IMR-90 (cell line): ENCODE results near the gene PHF21B. TPM values are rescaled to one million over a fixed set of nuclear protein-coding genes. Genes with fewer than 3 reads are reported as not detected.

Experiments used
- ATAC-seq: fragments of 200-7000 bp; cut with Tn5 transposase; 2 replicates; pipeline ENCODE4 v1.9.1; 2020; ENCODE audit warnings: low read depth, mild to moderate bottlenecking, moderate library complexity
- BruUV-seq: library from RNA; stranded (reverse); fragments of 400-500 nt; replicated peaks from 2 replicates; lab custom pipeline; 2021; lab: Mats Ljungman, UMichigan
- CTCF ChIA-PET: fragments of 300-600 bp; formaldehyde crosslinking; extraction: SDS; loops from one replicate; lab custom pipeline; 2021; ENCODE audit warnings: antibody characterized with exemption; lab: Yijun Ruan, JAX
- POLR2A ChIA-PET: fragments of 300-600 bp; sonication (Branson Sonifier 250); formaldehyde crosslinking; loops from one replicate; lab custom pipeline; 2022; ENCODE audit warnings: antibody characterized with exemption; ENCODE audit not compliant: unreplicated experiment; lab: Charles Lee
- DNase-seq: peaks from one replicate; pipeline ENCODE4 v3.0.0; 2013
- H2AFZ ChIP-seq: replicated peaks from 2 replicates; pipeline ENCODE3; 2013; ENCODE audit warnings: low read length, mild to moderate bottlenecking; ENCODE audit not compliant: poor library complexity
- H2AK5ac ChIP-seq: 2 replicates; pipeline ENCODE4 v1.6.1; 2013; ENCODE audit warnings: low read depth, low read length, inconsistent platforms
- H2AK9ac ChIP-seq: replicated peaks from 2 replicates; pipeline ENCODE3; 2013; ENCODE audit warnings: mild to moderate bottlenecking, low read depth, low read length, moderate library complexity; ENCODE audit not compliant: poor library complexity
- H2BK120ac ChIP-seq: 2 replicates; pipeline ENCODE4 v1.6.1; 2013; ENCODE audit warnings: low read depth, low read length, inconsistent platforms
- H2BK15ac ChIP-seq: 3 replicates; pipeline ENCODE4 v1.6.1; 2013; ENCODE audit warnings: low read depth, low read length, inconsistent platforms
- H2BK20ac ChIP-seq: 2 replicates; pipeline ENCODE4 v1.6.1; 2013; ENCODE audit warnings: low read depth, mild to moderate bottlenecking, inconsistent platforms, low read length, moderate library complexity
- H2BK5ac ChIP-seq: 2 replicates; pipeline ENCODE4 v1.6.1; 2013; ENCODE audit warnings: mild to moderate bottlenecking, low read depth, low read length, inconsistent platforms; ENCODE audit not compliant: poor library complexity, severe bottlenecking
- H3K14ac ChIP-seq: replicated peaks from 2 replicates; pipeline ENCODE4 v1.6.1; 2013; ENCODE audit warnings: low read depth, low read length, inconsistent platforms
- H3K18ac ChIP-seq: 2 replicates; pipeline ENCODE4 v1.6.1; 2013; ENCODE audit warnings: low read depth, low read length, control low read depth
- H3K23ac ChIP-seq: 2 replicates; pipeline ENCODE4 v1.6.1; 2013; ENCODE audit warnings: low read depth, low read length, inconsistent platforms
- H3K27ac ChIP-seq: 2 replicates; pipeline ENCODE4 v1.5.1; 2013; ENCODE audit warnings: mild to moderate bottlenecking, control low read depth, low read length; ENCODE audit not compliant: insufficient read depth
- H3K27me3 ChIP-seq: 2 replicates; pipeline ENCODE4 v1.6.1; 2013; ENCODE audit warnings: low read length; ENCODE audit not compliant: control insufficient read depth, insufficient read depth
- H3K36me3 ChIP-seq: 2 replicates; pipeline ENCODE4 v1.6.1; 2013; ENCODE audit warnings: low read length, mixed read lengths; ENCODE audit not compliant: control insufficient read depth, insufficient read depth
- H3K4ac ChIP-seq: 2 replicates; pipeline ENCODE4 v1.6.1; 2013; ENCODE audit warnings: low read depth, low read length, inconsistent platforms
- H3K4me1 ChIP-seq: 2 replicates; pipeline ENCODE4 v1.6.1; 2013; ENCODE audit warnings: low read length, mixed read lengths; ENCODE audit not compliant: control insufficient read depth, insufficient read depth
- H3K4me2 ChIP-seq: 2 replicates; pipeline ENCODE4 v1.6.1; 2013; ENCODE audit warnings: low read depth, mild to moderate bottlenecking, control low read depth, low read length, moderate library complexity
- H3K4me3 ChIP-seq: 2 replicates; pipeline ENCODE4 v1.5.1; 2013; ENCODE audit warnings: low read depth, mild to moderate bottlenecking, control low read depth, low read length, moderate library complexity; ENCODE audit not compliant: insufficient read depth
- H3K56ac ChIP-seq: 2 replicates; pipeline ENCODE4 v1.6.1; 2013; ENCODE audit warnings: low read length, inconsistent platforms; ENCODE audit not compliant: insufficient read depth; ENCODE audit errors: extremely low read depth
- H3K79me1 ChIP-seq, 2 experiments: 2 replicates each; pipeline ENCODE4 v1.6.1; 2013; ENCODE audit warnings: low read length in 2 of 2, inconsistent platforms in 1 of 2, low read depth in 1 of 2
- H3K9ac ChIP-seq: 2 replicates; pipeline ENCODE4 v1.6.1; 2013; ENCODE audit warnings: low read depth, low read length, control low read depth
- H3K9me1 ChIP-seq: 2 replicates; pipeline ENCODE4 v1.6.1; 2013; ENCODE audit warnings: low read length, inconsistent platforms; ENCODE audit not compliant: insufficient read depth
- H3K9me3 ChIP-seq: 2 replicates; pipeline ENCODE4 v1.6.1; 2013; ENCODE audit warnings: low read length; ENCODE audit not compliant: control insufficient read depth, insufficient read depth
- H4K20me1 ChIP-seq: 2 replicates; pipeline ENCODE4 v1.6.1; 2013; ENCODE audit warnings: low read length, inconsistent platforms; ENCODE audit not compliant: insufficient read depth
- H4K5ac ChIP-seq: 2 replicates; pipeline ENCODE4 v1.6.1; 2013; ENCODE audit warnings: mild to moderate bottlenecking, low read depth, low read length, control low read depth
- H4K8ac ChIP-seq, 2 experiments: 2 replicates each; pipeline ENCODE4 v1.6.1; 2013; ENCODE audit warnings: low read depth in 2 of 2, low read length in 2 of 2, control low read depth in 1 of 2, inconsistent platforms in 1 of 2
- H4K91ac ChIP-seq: 2 replicates; pipeline ENCODE4 v1.6.1; 2013; ENCODE audit warnings: low read depth, low read length, inconsistent platforms; ENCODE audit not compliant: insufficient read depth
- BHLHE40 ChIP-seq: fragments of 150-350 bp; IDR thresholded peaks from 2 replicates; pipeline ENCODE4 v1.6.1; 2016; ENCODE audit warnings: mild to moderate bottlenecking, low read depth, low read length
- CEBPB ChIP-seq: IDR thresholded peaks from 2 replicates; pipeline ENCODE4 v1.6.1; 2012; ENCODE audit warnings: low read depth, low read length, improper control_type of control experiment
- CHD1 ChIP-seq: IDR thresholded peaks from 2 replicates; pipeline ENCODE4 v1.6.1; 2012; ENCODE audit warnings: low read depth, low read length, improper control_type of control experiment
- FOS ChIP-seq: fragments of 150-350 bp; IDR thresholded peaks from 2 replicates; pipeline ENCODE4 v1.6.1; 2016; ENCODE audit warnings: low read depth, low read length
- MAFK ChIP-seq: IDR thresholded peaks from 2 replicates; pipeline ENCODE4 v1.6.1; 2012; ENCODE audit warnings: low read depth, low read length, improper control_type of control experiment
- MAZ ChIP-seq: IDR thresholded peaks from 2 replicates; pipeline ENCODE4 v1.6.1; 2012; ENCODE audit warnings: low read depth, mild to moderate bottlenecking, low read length, improper control_type of control experiment, moderate library complexity, borderline replicate concordance
- MXI1 ChIP-seq: IDR thresholded peaks from 2 replicates; pipeline ENCODE4 v1.6.1; 2012; ENCODE audit warnings: low read depth, mild to moderate bottlenecking, low read length, moderate library complexity, borderline replicate concordance
- NFE2L2 ChIP-seq: fragments of 150-350 bp; IDR thresholded peaks from 2 replicates; pipeline ENCODE4 v1.6.1; 2016; ENCODE audit warnings: low read depth, mild to moderate bottlenecking, low read length
- POLR2A ChIP-seq: IDR thresholded peaks from 2 replicates; pipeline ENCODE4 v1.6.1; 2012; ENCODE audit warnings: mild to moderate bottlenecking, low read depth, low read length
- RAD21 ChIP-seq: IDR thresholded peaks from 2 replicates; pipeline ENCODE4 v1.6.1; 2012; ENCODE audit warnings: low read length, improper control_type of control experiment
- RCOR1 ChIP-seq: IDR thresholded peaks from 2 replicates; pipeline ENCODE4 v1.6.1; 2012; ENCODE audit warnings: mild to moderate bottlenecking, low read length, improper control_type of control experiment; ENCODE audit not compliant: insufficient replicate concordance
- RFX5 ChIP-seq: IDR thresholded peaks from 2 replicates; pipeline ENCODE4 v1.8.0; 2012; ENCODE audit warnings: low read depth, mild to moderate bottlenecking, low read length, moderate library complexity
- SMC3 ChIP-seq: fragments of 150-350 bp; IDR thresholded peaks from 2 replicates; pipeline ENCODE4 v1.6.1; 2016; ENCODE audit warnings: low read depth, mild to moderate bottlenecking, antibody characterized with exemption, low read length, moderate library complexity
- WGBS, 2 experiments: methylation state at CpG; one replicate each; pipeline versions ENCODE4 v1.1.5 to v1.1.7; 2013; ENCODE audit warnings: missing lambda C conversion rate in 2 of 2; ENCODE audit not compliant: insufficient read length in 1 of 2; ENCODE audit errors: extremely low coverage in 2 of 2; 5-methylcytosine and 5-hydroxymethylcytosine counted together
- dilution Hi-C: fragments of 300-500 bp; cut with HindIII; formaldehyde crosslinking; loops from one replicate; pipeline ENCODE4 v1.14.3; 2018; ENCODE audit warnings: low sequenced_read_pairs; ENCODE audit not compliant: unreplicated experiment
- in situ Hi-C: fragments of 300-500 bp; cut with MboI; formaldehyde crosslinking; loops from 3 replicates; pipeline ENCODE4 v1.14.3; 2019; ENCODE audit warnings: low sequenced_read_pairs, inconsistent platforms, mixed read lengths
- intact Hi-C: fragments of 100-400 bp; cut with micrococcal nuclease; formaldehyde crosslinking; loops from 2 replicates; pipeline ENCODE4 v1.10.0; 2022
- polyA plus RNA-seq, 3 experiments: library from polyadenylated mRNA; depleted of rRNA; stranded (reverse); fragments of >200 nt; gene quantifications; 2 replicates each; pipeline ENCODE4 v1.2.3, GENCODE V29; 2012; ENCODE audit warnings: low replicate concordance in 1 of 3
- total RNA-seq: library from RNA; depleted of rRNA; stranded (reverse); fragments of >200 nt; gene quantifications from 2 replicates; pipeline ENCODE4 v1.2.3, GENCODE V29; 2012
- TF ChIP-seq, protein P1 (sequence below): fragments of 150-350 bp; IDR thresholded peaks from 2 replicates; pipeline ENCODE4 v1.6.1; 2017; ENCODE audit warnings: mild to moderate bottlenecking, antibody characterized with exemption, low read length, low read depth
- TF ChIP-seq, protein P2 (sequence below): conservative IDR thresholded peaks from 2 replicates; pipeline ENCODE4 v1.5.1; 2012; ENCODE audit warnings: mild to moderate bottlenecking, low read depth, low read length, improper control_type of control experiment
- TF ChIP-seq, protein P3 (sequence below): fragments of 150-350 bp; IDR thresholded peaks from 2 replicates; pipeline ENCODE4 v1.6.1; 2016; ENCODE audit warnings: low read depth, mild to moderate bottlenecking, low read length, moderate library complexity, borderline replicate concordance

Gene PHF21B
- total and polyA plus RNA-seq, 2 of the 4 experiments (the other 2 are of a cell fraction) = 0.02 TPM; not detected in 1

DNA sequence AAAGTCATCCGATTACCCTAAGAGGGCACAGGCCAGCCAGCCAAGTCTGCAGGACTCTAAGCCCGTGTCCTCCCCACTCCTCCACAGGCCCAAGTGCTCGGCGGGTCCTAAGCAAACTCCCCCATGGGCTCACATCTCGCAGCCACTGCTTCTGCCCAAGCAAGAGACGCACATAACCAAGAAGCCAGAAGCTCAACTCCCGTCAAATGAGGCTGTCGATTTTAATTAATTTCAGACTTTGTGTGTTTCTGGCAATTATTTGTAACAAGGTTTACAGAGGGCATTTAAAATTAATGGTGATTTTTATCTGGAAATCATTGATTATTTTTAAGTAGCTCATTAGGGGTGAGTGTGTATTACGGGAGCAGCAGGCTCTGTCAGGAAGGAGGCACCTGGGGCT, 27.4 kb downstream of the PHF21B start:
- TF ChIP-seq POLR2A = no peak
- TF ChIP-seq CHD1 = no peak
- TF ChIP-seq, protein P1, sequence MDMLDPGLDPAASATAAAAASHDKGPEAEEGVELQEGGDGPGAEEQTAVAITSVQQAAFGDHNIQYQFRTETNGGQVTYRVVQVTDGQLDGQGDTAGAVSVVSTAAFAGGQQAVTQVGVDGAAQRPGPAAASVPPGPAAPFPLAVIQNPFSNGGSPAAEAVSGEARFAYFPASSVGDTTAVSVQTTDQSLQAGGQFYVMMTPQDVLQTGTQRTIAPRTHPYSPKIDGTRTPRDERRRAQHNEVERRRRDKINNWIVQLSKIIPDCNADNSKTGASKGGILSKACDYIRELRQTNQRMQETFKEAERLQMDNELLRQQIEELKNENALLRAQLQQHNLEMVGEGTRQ = no peak
- no peak for TF ChIP-seq SMC3
- TF ChIP-seq MXI1 = no peak
- no peak for TF ChIP-seq RCOR1
- TF ChIP-seq, protein P2, sequence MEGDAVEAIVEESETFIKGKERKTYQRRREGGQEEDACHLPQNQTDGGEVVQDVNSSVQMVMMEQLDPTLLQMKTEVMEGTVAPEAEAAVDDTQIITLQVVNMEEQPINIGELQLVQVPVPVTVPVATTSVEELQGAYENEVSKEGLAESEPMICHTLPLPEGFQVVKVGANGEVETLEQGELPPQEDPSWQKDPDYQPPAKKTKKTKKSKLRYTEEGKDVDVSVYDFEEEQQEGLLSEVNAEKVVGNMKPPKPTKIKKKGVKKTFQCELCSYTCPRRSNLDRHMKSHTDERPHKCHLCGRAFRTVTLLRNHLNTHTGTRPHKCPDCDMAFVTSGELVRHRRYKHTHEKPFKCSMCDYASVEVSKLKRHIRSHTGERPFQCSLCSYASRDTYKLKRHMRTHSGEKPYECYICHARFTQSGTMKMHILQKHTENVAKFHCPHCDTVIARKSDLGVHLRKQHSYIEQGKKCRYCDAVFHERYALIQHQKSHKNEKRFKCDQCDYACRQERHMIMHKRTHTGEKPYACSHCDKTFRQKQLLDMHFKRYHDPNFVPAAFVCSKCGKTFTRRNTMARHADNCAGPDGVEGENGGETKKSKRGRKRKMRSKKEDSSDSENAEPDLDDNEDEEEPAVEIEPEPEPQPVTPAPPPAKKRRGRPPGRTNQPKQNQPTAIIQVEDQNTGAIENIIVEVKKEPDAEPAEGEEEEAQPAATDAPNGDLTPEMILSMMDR = no peak
- no peak for TF ChIP-seq MAZ
- TF ChIP-seq, protein P3, sequence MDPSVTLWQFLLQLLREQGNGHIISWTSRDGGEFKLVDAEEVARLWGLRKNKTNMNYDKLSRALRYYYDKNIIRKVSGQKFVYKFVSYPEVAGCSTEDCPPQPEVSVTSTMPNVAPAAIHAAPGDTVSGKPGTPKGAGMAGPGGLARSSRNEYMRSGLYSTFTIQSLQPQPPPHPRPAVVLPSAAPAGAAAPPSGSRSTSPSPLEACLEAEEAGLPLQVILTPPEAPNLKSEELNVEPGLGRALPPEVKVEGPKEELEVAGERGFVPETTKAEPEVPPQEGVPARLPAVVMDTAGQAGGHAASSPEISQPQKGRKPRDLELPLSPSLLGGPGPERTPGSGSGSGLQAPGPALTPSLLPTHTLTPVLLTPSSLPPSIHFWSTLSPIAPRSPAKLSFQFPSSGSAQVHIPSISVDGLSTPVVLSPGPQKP = no peak
- no peak for TF ChIP-seq RAD21
- no peak for TF ChIP-seq FOS
- no peak for TF ChIP-seq RFX5
- no peak for TF ChIP-seq CEBPB
- TF ChIP-seq BHLHE40 = no peak
- TF ChIP-seq MAFK = no peak
- no peak for TF ChIP-seq NFE2L2
- in situ Hi-C loops = loop anchor here (10.0 to 25.0 kb wide), 2 partner anchors 112 to 580 kb away; no protein-coding TSS in a partner anchor
- no CpG with 5 or more reads among the region's 9 CpGs for WGBS, 2 experiments
- Histone ChIP-seq H3K9ac (no peak overlapping the region), H3K27ac (no peak overlapping the region), H3K36me3 (no peaks in the 10 kb centered on the region), H2AFZ (no peak overlapping the region), H2AK9ac (no peak overlapping the region), H3K9me1 (no peaks in the 10 kb centered on the region), H3K4me2 (no peak overlapping the region), H3K56ac (no peak overlapping the region), H3K14ac (no peak overlapping the region), H4K5ac (no peak overlapping the region), H3K23ac (no peak overlapping the region), H2BK5ac (no peak overlapping the region), H4K20me1 (no peaks in the 10 kb centered on the region), H4K8ac (no peak overlapping the region), H3K27me3 (peaks cover 34% of the 10 kb centered on the region), H4K91ac (no peak overlapping the region), H2BK20ac (no peak overlapping the region), H2BK120ac (no peak overlapping the region), H3K79me1 (no peaks in the 10 kb centered on the region), H3K4me3 (no peak overlapping the region), H2BK15ac (no peak overlapping the region), H3K18ac (no peak overlapping the region), H2AK5ac (no peak overlapping the region), H3K4ac (no peak overlapping the region), H3K4me1 (no peaks in the 10 kb centered on the region), H3K9me3 (no peaks in the 10 kb centered on the region; the same call in 1 of the 2 replicates)
- ATAC-seq = no peak
- dilution Hi-C loops = no loop called here
- no TSS peak for BruUV-seq
- intact Hi-C loops = no loop called here
- CTCF ChIA-PET = no interaction called here
- POLR2A ChIA-PET = no interaction called here
- DNase-seq = no peak
